ENCODE data around the gene XCL1. TPM values are rescaled to one million over a fixed set of nuclear protein-coding genes. Genes with fewer than 3 reads are reported as not detected.
A peak's percentile ranks its signal among the peaks of the same experiment; 100 is the strongest.
"Not testable (repeated sequence)": the region's sequence is repeated elsewhere in the genome, so short reads cannot be mapped to it uniquely, and the experiment has no call there.

The XCL1 gene
- total and polyA plus RNA-seq, 5 donors from 2014 or later, result not detected

DNA sequence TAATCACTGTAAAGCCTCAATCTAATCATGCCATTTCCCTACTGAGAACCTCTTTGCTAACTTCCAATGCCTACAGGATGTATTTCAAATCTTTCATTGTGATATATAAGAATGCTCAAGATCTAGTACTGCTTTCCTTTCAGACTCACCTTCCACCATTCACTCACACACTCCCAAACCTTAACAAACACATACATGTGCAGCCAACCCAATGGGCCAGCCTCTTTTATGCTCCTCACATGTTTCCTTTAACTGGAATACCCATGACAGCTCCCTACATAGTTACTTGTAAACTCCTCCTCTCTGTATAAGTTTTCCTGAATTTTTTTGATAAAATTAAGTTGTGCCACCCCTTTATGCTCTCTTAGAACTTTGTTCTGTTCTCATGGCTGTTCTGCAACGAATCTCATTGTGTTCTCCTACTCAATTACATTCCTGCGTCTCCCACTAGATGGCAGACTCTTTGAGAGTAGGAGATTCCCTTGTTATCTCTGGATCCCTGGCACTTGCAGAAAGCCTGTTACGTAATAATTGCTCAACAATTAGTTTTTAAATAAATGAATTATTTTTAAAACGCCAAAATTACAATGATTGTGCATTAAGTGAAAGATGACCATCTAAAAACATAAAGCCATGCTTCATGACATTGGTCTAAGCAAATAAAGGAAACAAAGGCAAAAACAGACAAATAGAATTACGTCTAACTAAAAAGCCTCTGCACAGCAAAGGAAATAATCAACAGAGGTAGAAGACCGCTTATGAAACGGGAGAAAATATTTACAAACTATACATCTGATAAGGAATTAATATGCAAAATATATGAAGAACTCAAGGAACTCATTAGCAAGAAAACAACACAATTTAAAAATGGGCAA lies 30.5 kb upstream of the XCL1 start:
- not testable (repeated sequence) for H3K4me3 Mint-ChIP-seq; H3K27ac ChIP-seq (ENCODE audit: insufficient read depth, low read length, poor library complexity, severe bottlenecking); H3K27me3 ChIP-seq (ENCODE audit: control insufficient read depth, insufficient read depth, low read length); H3K9me3 ChIP-seq (ENCODE audit: control insufficient read depth in 2 of 2, low read length in 2 of 2); H3K9me3 Mint-ChIP-seq; ATAC-seq (ENCODE audit: low read depth in 2 of 2); H3K4me1 Mint-ChIP-seq; H3K36me3 ChIP-seq (ENCODE audit: control insufficient read depth, insufficient read depth, low read length); H3K36me3 Mint-ChIP-seq; H3K4me3 ChIP-seq (ENCODE audit: low read depth, low read length); DNase-seq; H3K27me3 Mint-ChIP-seq; H3K4me1 ChIP-seq (ENCODE audit: control insufficient read depth, insufficient read depth, low read length, poor library complexity, severe bottlenecking)
- peak overlapping the region in 1 of 3 donors; percentile 13 for H3K27ac Mint-ChIP-seq

DNA sequence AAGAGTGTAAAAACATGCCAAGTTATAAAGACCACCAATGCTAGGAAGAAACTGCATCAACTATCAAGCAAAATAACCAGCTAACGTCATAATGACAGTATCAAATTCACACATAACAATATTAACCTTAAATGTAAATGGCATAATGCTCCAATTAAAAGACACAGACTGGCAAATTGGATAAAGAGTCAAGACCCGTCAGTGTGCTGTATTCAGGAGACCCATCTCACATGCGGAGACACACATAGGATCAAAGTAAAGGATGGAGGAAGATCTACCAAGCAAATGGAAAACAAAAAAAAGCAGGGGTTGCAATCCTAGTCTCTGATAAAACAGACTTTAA lies 29.9 kb upstream of the XCL1 start:
- H3K9me3 ChIP-seq (ENCODE audit: control insufficient read depth in 2 of 2, low read length in 2 of 2); H3K4me1 Mint-ChIP-seq; DNase-seq; H3K36me3 Mint-ChIP-seq; H3K36me3 ChIP-seq (ENCODE audit: control insufficient read depth, insufficient read depth, low read length); H3K27ac ChIP-seq (ENCODE audit: insufficient read depth, low read length, poor library complexity, severe bottlenecking); H3K27ac Mint-ChIP-seq; ATAC-seq (ENCODE audit: low read depth in 2 of 2); H3K4me3 ChIP-seq (ENCODE audit: low read depth, low read length); H3K27me3 ChIP-seq (ENCODE audit: control insufficient read depth, insufficient read depth, low read length); H3K4me3 Mint-ChIP-seq; H3K4me1 ChIP-seq (ENCODE audit: control insufficient read depth, insufficient read depth, low read length, poor library complexity, severe bottlenecking): not testable (repeated sequence)
- peaks cover 0 to 10% (median 4%) of the 10 kb centered on the region in 7 donors for H3K9me3 Mint-ChIP-seq
- H3K27me3 Mint-ChIP-seq, result peaks cover 13% of the 10 kb centered on the region

DNA sequence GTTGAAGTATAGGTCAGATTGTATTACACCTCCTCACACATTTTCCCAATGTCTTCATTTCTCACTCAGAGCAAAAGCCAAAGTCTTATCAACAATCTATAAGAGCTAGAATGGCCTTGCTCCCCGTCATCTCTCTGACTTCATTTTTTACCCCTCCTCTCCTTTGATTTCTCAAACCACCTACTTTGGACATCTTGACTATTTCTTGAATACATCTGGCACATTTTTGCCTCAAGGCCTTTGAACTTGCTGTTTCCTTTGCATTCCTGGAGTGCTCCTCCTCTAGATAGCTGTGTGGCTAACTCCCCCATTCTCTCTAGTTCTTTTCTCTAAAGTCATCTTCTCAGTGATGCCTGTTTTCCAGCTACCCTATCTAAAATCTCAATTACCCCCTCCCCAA lies 25.4 kb upstream of the XCL1 start:
- H3K4me1 ChIP-seq (ENCODE audit: control insufficient read depth, insufficient read depth, low read length, poor library complexity, severe bottlenecking), result no peaks in the 10 kb centered on the region
- H3K36me3 Mint-ChIP-seq, result peaks cover 3% of the 10 kb centered on the region
- no peak overlapping the region for H3K4me3 Mint-ChIP-seq
- peaks cover 0 to 11% (median 6%) of the 10 kb centered on the region in 7 donors for H3K9me3 Mint-ChIP-seq
- no peak overlapping the region for H3K27ac ChIP-seq (ENCODE audit: insufficient read depth, low read length, poor library complexity, severe bottlenecking)
- no peaks in the 10 kb centered on the region for H3K27me3 ChIP-seq (ENCODE audit: control insufficient read depth, insufficient read depth, low read length)
- H3K27ac Mint-ChIP-seq, result peak overlapping the region in 1 of 3 donors; percentile 27
- H3K27me3 Mint-ChIP-seq, result peaks cover 18% of the 10 kb centered on the region
- no peak overlapping the region for H3K4me3 ChIP-seq (ENCODE audit: low read depth, low read length)
- no peaks in the 10 kb centered on the region for H3K9me3 ChIP-seq (ENCODE audit: control insufficient read depth in 2 of 2, low read length in 2 of 2)
- no peaks in the 10 kb centered on the region for H3K36me3 ChIP-seq (ENCODE audit: control insufficient read depth, insufficient read depth, low read length)
- DNase-seq (no peak), ATAC-seq (ENCODE audit: low read depth in 2 of 2) (no peak)
- H3K4me1 Mint-ChIP-seq, result peaks cover 5 to 11% (median 9%) of the 10 kb centered on the region in 4 donors

DNA sequence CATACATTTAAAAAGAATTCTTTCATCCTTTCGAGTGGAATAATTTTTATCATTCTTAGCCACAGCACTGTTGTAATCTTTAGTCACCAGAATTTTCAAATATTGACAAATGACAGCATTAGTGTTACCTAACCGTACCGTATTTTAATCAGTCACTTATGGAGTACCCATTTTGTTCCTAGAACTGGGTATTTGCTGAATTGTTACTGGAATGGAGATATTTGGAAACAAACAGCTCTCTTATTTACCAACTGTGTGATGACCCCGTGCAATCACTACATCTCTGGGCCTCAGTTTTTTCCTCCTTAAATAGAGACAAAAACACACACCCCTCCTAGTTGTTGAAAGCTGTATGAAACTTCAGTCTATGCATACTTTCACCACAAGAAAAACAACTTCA lies 24.7 kb upstream of the XCL1 start:
- Histone ChIP-seq H3K9me3 (ENCODE audit: control insufficient read depth in 2 of 2, low read length in 2 of 2) (no peaks in the 10 kb centered on the region), H3K4me3 (ENCODE audit: low read depth, low read length) (no peak overlapping the region), H3K27me3 (ENCODE audit: control insufficient read depth, insufficient read depth, low read length) (no peaks in the 10 kb centered on the region), H3K36me3 (ENCODE audit: control insufficient read depth, insufficient read depth, low read length) (no peaks in the 10 kb centered on the region), H3K4me1 (ENCODE audit: control insufficient read depth, insufficient read depth, low read length, poor library complexity, severe bottlenecking) (no peaks in the 10 kb centered on the region), H3K27ac (ENCODE audit: insufficient read depth, low read length, poor library complexity, severe bottlenecking) (no peak overlapping the region)
- Mint-ChIP-seq H3K9me3 (peaks cover 0 to 11% (median 6%) of the 10 kb centered on the region in 7 donors), H3K36me3 (no peaks in the 10 kb centered on the region), H3K27me3 (peaks cover 16% of the 10 kb centered on the region), H3K4me3 (no peak overlapping the region), H3K4me1 (peaks cover 5 to 11% (median 11%) of the 10 kb centered on the region in 4 donors), H3K27ac (no peak overlapping the region)
- DNase-seq (no peak), ATAC-seq (ENCODE audit: low read depth in 2 of 2) (no peak)

DNA sequence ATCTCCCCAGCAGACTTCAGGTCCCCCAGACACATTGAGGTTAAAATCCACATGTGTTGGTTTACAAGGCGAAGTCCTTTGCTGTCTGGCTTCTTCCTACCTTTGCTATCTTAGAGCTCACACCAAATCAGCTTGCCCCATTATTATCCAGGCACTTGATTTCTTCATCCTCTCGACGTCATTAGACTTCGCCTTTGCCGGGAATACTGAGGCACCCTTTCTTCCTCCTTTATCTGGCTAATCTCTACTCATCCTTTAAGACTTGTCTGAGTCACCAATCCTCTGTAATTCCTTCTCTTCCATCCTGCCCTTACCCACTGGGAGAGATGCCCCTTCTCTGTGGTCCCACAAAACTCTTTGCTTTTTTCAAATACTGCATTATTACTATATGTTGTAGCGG lies 23.4 kb upstream of the XCL1 start:
- Histone ChIP-seq H3K27ac (ENCODE audit: insufficient read depth, low read length, poor library complexity, severe bottlenecking) (no peak overlapping the region), H3K27me3 (ENCODE audit: control insufficient read depth, insufficient read depth, low read length) (no peaks in the 10 kb centered on the region), H3K4me1 (ENCODE audit: control insufficient read depth, insufficient read depth, low read length, poor library complexity, severe bottlenecking) (no peaks in the 10 kb centered on the region), H3K9me3 (ENCODE audit: control insufficient read depth in 2 of 2, low read length in 2 of 2) (no peaks in the 10 kb centered on the region), H3K36me3 (ENCODE audit: control insufficient read depth, insufficient read depth, low read length) (no peaks in the 10 kb centered on the region), H3K4me3 (ENCODE audit: low read depth, low read length) (no peak overlapping the region)
- Mint-ChIP-seq H3K27me3 (peaks cover 14% of the 10 kb centered on the region), H3K4me3 (no peak overlapping the region), H3K36me3 (no peaks in the 10 kb centered on the region), H3K27ac (no peak overlapping the region), H3K4me1 (peaks cover 5 to 15% (median 12%) of the 10 kb centered on the region in 4 donors), H3K9me3 (peaks cover 0 to 9% (median 5%) of the 10 kb centered on the region in 7 donors)
- ATAC-seq (ENCODE audit: low read depth in 2 of 2), result no peak
- no peak for DNase-seq

DNA sequence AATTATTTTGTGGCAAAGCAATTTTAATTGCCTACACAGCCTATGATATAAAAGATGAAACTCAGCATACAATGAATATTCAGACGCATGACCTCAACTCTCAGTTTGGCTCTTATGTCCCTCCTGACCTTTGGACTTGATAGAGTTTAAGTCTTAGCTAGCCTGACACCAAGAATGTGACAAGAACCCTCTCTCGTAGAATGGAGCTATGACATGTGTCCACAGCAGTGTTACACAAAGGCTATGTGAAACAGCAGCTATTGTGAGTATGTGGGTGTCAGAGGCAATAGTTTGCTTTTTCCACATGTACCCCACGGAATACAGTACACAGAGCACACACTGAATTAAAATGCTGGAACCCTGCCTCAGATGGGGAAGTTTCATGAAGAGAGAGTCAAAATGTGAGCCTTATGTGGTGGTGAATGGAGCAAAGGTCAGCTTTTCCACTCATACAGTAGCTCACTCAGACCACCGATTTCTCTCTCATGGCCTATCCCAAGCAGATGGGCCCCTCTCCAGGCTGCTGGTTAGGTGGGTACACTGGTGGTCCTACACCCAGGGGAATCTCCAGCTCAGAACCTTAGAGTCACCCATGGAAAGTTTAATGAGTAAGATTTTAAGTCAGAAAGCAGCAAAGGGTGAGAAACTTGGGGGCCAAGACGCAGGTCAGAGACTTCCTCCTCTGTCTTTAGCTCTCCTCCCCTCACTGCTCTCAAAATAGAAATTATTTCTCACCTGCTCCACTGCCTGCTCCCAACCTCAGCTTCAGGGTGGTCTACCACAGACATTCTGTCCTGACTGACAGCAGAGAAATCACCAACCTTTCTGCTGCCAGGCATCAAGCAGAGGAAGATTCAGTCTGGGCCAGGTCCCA lies 22.5 kb upstream of the XCL1 start:
- Mint-ChIP-seq H3K4me3 (no peak overlapping the region), H3K9me3 (peaks cover 0 to 6% (median 5%) of the 10 kb centered on the region in 7 donors), H3K4me1 (peaks cover 5 to 16% (median 12%) of the 10 kb centered on the region in 4 donors), H3K27ac (peak overlapping the region in 1 of 3 donors; percentile 16), H3K27me3 (peaks cover 11% of the 10 kb centered on the region), H3K36me3 (no peaks in the 10 kb centered on the region)
- Histone ChIP-seq H3K27me3 (ENCODE audit: control insufficient read depth, insufficient read depth, low read length) (no peaks in the 10 kb centered on the region), H3K27ac (ENCODE audit: insufficient read depth, low read length, poor library complexity, severe bottlenecking) (no peak overlapping the region), H3K4me3 (ENCODE audit: low read depth, low read length) (no peak overlapping the region), H3K4me1 (ENCODE audit: control insufficient read depth, insufficient read depth, low read length, poor library complexity, severe bottlenecking) (no peaks in the 10 kb centered on the region), H3K9me3 (ENCODE audit: control insufficient read depth in 2 of 2, low read length in 2 of 2) (no peaks in the 10 kb centered on the region), H3K36me3 (ENCODE audit: control insufficient read depth, insufficient read depth, low read length) (no peaks in the 10 kb centered on the region)
- ATAC-seq (ENCODE audit: low read depth in 2 of 2) (no peak), DNase-seq (no peak)

DNA sequence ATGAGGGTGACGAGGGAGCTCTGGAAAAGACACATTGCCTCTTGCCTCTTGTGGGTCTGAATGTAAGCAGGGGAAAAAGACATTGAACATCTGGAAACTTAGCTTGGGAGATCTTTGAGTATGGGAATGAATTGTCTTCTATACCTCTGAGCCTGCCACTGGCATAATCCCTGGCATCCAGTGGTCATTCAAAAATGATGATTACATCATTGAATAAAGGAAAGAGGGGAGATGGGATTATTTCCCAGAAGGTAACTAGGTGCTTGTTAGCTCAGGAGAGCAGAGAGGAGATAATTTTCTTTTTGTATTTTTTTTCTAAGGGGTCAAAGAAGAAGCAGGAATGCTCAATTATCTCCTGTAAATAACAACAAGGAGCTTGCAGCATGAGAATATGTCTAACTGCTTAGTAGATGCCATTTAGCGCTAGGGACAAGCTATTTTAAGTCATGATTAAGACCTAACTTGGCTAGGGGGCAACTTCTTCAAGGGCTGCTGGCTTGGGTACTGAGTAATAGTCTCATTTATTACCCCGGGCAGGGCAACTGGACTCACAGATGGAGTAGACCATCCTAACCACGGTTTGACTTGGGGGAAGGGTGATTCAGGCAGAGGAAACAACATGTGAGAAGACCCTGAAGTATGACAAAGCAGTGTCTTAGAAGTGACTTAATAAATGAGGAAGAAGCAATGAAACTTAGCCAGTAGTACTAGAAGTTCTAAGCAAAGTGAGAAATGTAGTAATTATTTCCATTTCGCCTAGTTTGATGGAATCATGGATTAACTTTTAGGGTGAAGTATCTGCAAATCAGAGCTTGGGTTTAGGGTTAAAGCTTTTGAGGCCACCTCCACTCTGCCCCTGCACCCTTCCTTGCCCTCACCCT lies 21.6 kb upstream of the XCL1 start:
- H3K9me3 Mint-ChIP-seq, result peaks cover 0 to 6% (median 5%) of the 10 kb centered on the region in 7 donors
- peaks cover 5 to 16% (median 10%) of the 10 kb centered on the region in 4 donors for H3K4me1 Mint-ChIP-seq
- H3K27me3 ChIP-seq (ENCODE audit: control insufficient read depth, insufficient read depth, low read length), result peaks cover 2% of the 10 kb centered on the region
- no peaks in the 10 kb centered on the region for H3K36me3 Mint-ChIP-seq
- no peaks in the 10 kb centered on the region for H3K36me3 ChIP-seq (ENCODE audit: control insufficient read depth, insufficient read depth, low read length)
- no peak for DNase-seq
- H3K4me3 ChIP-seq (ENCODE audit: low read depth, low read length), result no peak overlapping the region
- no peak overlapping the region for H3K27ac ChIP-seq (ENCODE audit: insufficient read depth, low read length, poor library complexity, severe bottlenecking)
- ATAC-seq (ENCODE audit: low read depth in 2 of 2), result no peak
- no peaks in the 10 kb centered on the region for H3K4me1 ChIP-seq (ENCODE audit: control insufficient read depth, insufficient read depth, low read length, poor library complexity, severe bottlenecking)
- no peak overlapping the region for H3K4me3 Mint-ChIP-seq
- H3K9me3 ChIP-seq (ENCODE audit: control insufficient read depth in 2 of 2, low read length in 2 of 2), result no peaks in the 10 kb centered on the region
- H3K27ac Mint-ChIP-seq, result peak overlapping the region in 2 of 3 donors; percentile 16 to 29
- H3K27me3 Mint-ChIP-seq, result peaks cover 17% of the 10 kb centered on the region
